Neural cell (in vitro differentiated cells): Measurements from ENCODE around the gene DNAH17. TPM values are rescaled to one million over a fixed set of nuclear protein-coding genes. Genes with fewer than 3 reads are reported as not detected.

ENCODE experiments used
- H2AFZ ChIP-seq: fragments of 200-600, 300-800 bp; sonication (generic), shearing (Covaris generic); 2 replicates; pipeline ENCODE4 v1.6.0; 2014; ENCODE audit warnings: low read depth, mild to moderate bottlenecking, antibody characterized with exemption, low read length, moderate library complexity
- H3F3A ChIP-seq: fragments of 200-600 bp; shearing (Covaris generic); 2 replicates; pipeline ENCODE4 v1.6.1; 2016; ENCODE audit warnings: mild to moderate bottlenecking, moderate library complexity, mixed read lengths, antibody characterized with exemption, low read length; ENCODE audit not compliant: insufficient read depth, poor library complexity, severe bottlenecking
- H3K27ac ChIP-seq: fragments of 200-600, 300-800 bp; sonication (generic), shearing (Covaris generic); 2 replicates; pipeline ENCODE4 v1.5.1; 2014; ENCODE audit warnings: mild to moderate bottlenecking, low read length, moderate library complexity
- H3K27me3 ChIP-seq: fragments of 300-800, 200-600 bp; sonication (generic), shearing (Covaris generic); 2 replicates; pipeline ENCODE4 v1.6.0; 2014; ENCODE audit warnings: mild to moderate bottlenecking, low read depth, low read length, moderate library complexity; ENCODE audit not compliant: insufficient read depth
- H3K36me3 ChIP-seq: fragments of 300-800, 200-600 bp; sonication (generic), shearing (Covaris generic); 2 replicates; pipeline ENCODE4 v1.5.1; 2014; ENCODE audit warnings: mild to moderate bottlenecking, antibody characterized with exemption, low read length, moderate library complexity; ENCODE audit not compliant: insufficient read depth
- H3K4me2 ChIP-seq: fragments of 300-800, 200-600 bp; sonication (generic), shearing (Covaris generic); 2 replicates; pipeline ENCODE4 v1.6.0; 2014; ENCODE audit warnings: mild to moderate bottlenecking, low read length
- H3K4me3 ChIP-seq: fragments of 300-800, 200-600 bp; sonication (generic), shearing (Covaris generic); 2 replicates; pipeline ENCODE4 v1.5.1; 2014; ENCODE audit warnings: mild to moderate bottlenecking, low read length, moderate library complexity
- H3K79me2 ChIP-seq: fragments of 200-600 bp; shearing (Covaris generic); replicated peaks from 2 replicates; pipeline ENCODE4 v1.6.0; 2014; ENCODE audit warnings: mild to moderate bottlenecking, low read length, moderate library complexity; ENCODE audit not compliant: insufficient read depth
- H3K9ac ChIP-seq: fragments of 300-800, 200-600 bp; sonication (generic), shearing (Covaris generic); 2 replicates; pipeline ENCODE4 v1.6.1; 2016; ENCODE audit warnings: mild to moderate bottlenecking, low read length, mixed read lengths
- H3K9me2 ChIP-seq: fragments of 200-600 bp; shearing (Covaris generic); 2 replicates; pipeline ENCODE4 v1.6.1; 2016; ENCODE audit warnings: mild to moderate bottlenecking, low read length, mixed read lengths; ENCODE audit not compliant: insufficient read depth
- H3K9me3 ChIP-seq: fragments of 200-600, 300-800 bp; sonication (generic), shearing (Covaris generic); 2 replicates; pipeline ENCODE4 v1.6.1; 2016; ENCODE audit warnings: mild to moderate bottlenecking, mixed run types, low read length, moderate library complexity, mixed read lengths
- H4K20me1 ChIP-seq: fragments of 200-600 bp; shearing (Covaris generic); 2 replicates; pipeline ENCODE4 v1.6.1; 2016; ENCODE audit warnings: mild to moderate bottlenecking, mixed run types; ENCODE audit not compliant: insufficient read depth
- CTCF ChIP-seq: fragments of 450-650 bp; IDR thresholded peaks from 2 replicates; pipeline ENCODE4 v1.5.1; 2014; ENCODE audit warnings: antibody characterized with exemption, mild to moderate bottlenecking, moderate library complexity; ENCODE audit not compliant: poor library complexity, severe bottlenecking
- EP300 ChIP-seq: fragments of 450-650 bp; conservative IDR thresholded peaks from 2 replicates; pipeline ENCODE4 v1.6.1; 2014; ENCODE audit warnings: antibody characterized with exemption, mild to moderate bottlenecking, moderate library complexity; ENCODE audit not compliant: poor library complexity, severe bottlenecking
- EZH2 ChIP-seq: fragments of 200-600, 300-800 bp; shearing (Covaris generic), sonication (generic); IDR thresholded peaks from 2 replicates; pipeline ENCODE4 v1.6.1; 2014; ENCODE audit warnings: antibody characterized with exemption, low read length, borderline replicate concordance, mild to moderate bottlenecking; ENCODE audit not compliant: insufficient read depth, poor library complexity, severe bottlenecking
- MXI1 ChIP-seq: fragments of 450-650 bp; conservative IDR thresholded peaks from 2 replicates; pipeline ENCODE4 v1.6.1; 2014; ENCODE audit warnings: antibody characterized with exemption, mild to moderate bottlenecking; ENCODE audit not compliant: poor library complexity, severe bottlenecking
- POLR2AphosphoS5 ChIP-seq: IDR thresholded peaks from 2 replicates; pipeline ENCODE4 v1.6.1; 2012
- RAD21 ChIP-seq: fragments of 450-650 bp; conservative IDR thresholded peaks from 2 replicates; pipeline ENCODE4 v1.6.1; 2014; ENCODE audit warnings: antibody characterized with exemption, mild to moderate bottlenecking, moderate library complexity
- REST ChIP-seq: IDR thresholded peaks from 2 replicates; pipeline ENCODE4 v1.6.1; 2012; ENCODE audit warnings: borderline replicate concordance
- SMC3 ChIP-seq: fragments of 450-650 bp; conservative IDR thresholded peaks from 2 replicates; pipeline ENCODE4 v1.6.1; 2014; ENCODE audit warnings: antibody characterized with exemption, mild to moderate bottlenecking, moderate library complexity; ENCODE audit not compliant: poor library complexity
- TAF1 ChIP-seq: IDR thresholded peaks from 2 replicates; pipeline ENCODE4 v1.6.1; 2012; ENCODE audit warnings: low read depth
- polyA plus RNA-seq: library from polyadenylated mRNA; depleted of rRNA; stranded (reverse); fragments of >200 nt; gene quantifications from 2 replicates; pipeline ENCODE4 v1.2.3, GENCODE V29; 2014

The DNAH17 gene
- polyA plus RNA-seq, 1 donor from 2014 or later = not detected

- Histone ChIP-seq H2AFZ (no peak overlapping the region), H3K9ac (no peak overlapping the region)
Measured at GRCh38 chr17:78376161-78376560, 201.0 kb downstream of the DNAH17 start.

GRCh38 chr17:78375401-78376151 is 201.6 kb downstream of the DNAH17 start:
- Histone ChIP-seq H3K27me3 (no peaks in the 10 kb centered on the region), H3F3A (no peaks in the 10 kb centered on the region), H3K4me3 (no peak overlapping the region), H3K36me3 (no peaks in the 10 kb centered on the region), H3K9me2 (no peaks in the 10 kb centered on the region), H3K9me3 (no peaks in the 10 kb centered on the region), H4K20me1 (no peaks in the 10 kb centered on the region), H3K79me2 (peaks cover 20% of the 10 kb centered on the region), H3K27ac (no peak overlapping the region), H3K4me2 (no peak overlapping the region), H3K9ac (no peak overlapping the region), H2AFZ (no peak overlapping the region)
- TF ChIP-seq MXI1 = no peak
- no peak for TF ChIP-seq POLR2AphosphoS5
- no peak for TF ChIP-seq EZH2
- TF ChIP-seq REST = no peak
- TF ChIP-seq TAF1 = no peak
- TF ChIP-seq RAD21 = no peak
- no peak for TF ChIP-seq EP300

More at GRCh38 chr17:78376161-78376560, 201.0 kb downstream of the DNAH17 start:
- no peak for TF ChIP-seq POLR2AphosphoS5
- no peak for TF ChIP-seq TAF1
- TF ChIP-seq EP300 = no peak
- TF ChIP-seq SMC3 = no peak
- no peak for TF ChIP-seq MXI1
- no peak for TF ChIP-seq CTCF
- TF ChIP-seq EZH2 = no peak
- no peak for TF ChIP-seq RAD21
- no peak for TF ChIP-seq REST
- Histone ChIP-seq H3K9me2 (no peaks in the 10 kb centered on the region), H3K79me2 (peaks cover 21% of the 10 kb centered on the region), H3K27ac (no peak overlapping the region), H3K9me3 (no peaks in the 10 kb centered on the region), H4K20me1 (no peaks in the 10 kb centered on the region), H3F3A (no peaks in the 10 kb centered on the region), H3K36me3 (no peaks in the 10 kb centered on the region), H3K4me2 (no peak overlapping the region), H3K4me3 (no peak overlapping the region), H3K27me3 (no peaks in the 10 kb centered on the region)
